KBM-7 (cell line): ENCODE data around the gene CCL5.

Source experiments
- DNase-seq: peaks from one replicate; pipeline ENCODE4 v3.0.0-alpha.2; 2015
- in situ Hi-C: fragments of 300-500 bp; cut with MboI; formaldehyde crosslinking; loops from 2 replicates; pipeline ENCODE4 v1.14.3; 2020; ENCODE audit warnings: low sequenced_read_pairs, low pct_unique_long_range_greater_than_20kb, mixed read lengths

Gene CCL5

DNA sequence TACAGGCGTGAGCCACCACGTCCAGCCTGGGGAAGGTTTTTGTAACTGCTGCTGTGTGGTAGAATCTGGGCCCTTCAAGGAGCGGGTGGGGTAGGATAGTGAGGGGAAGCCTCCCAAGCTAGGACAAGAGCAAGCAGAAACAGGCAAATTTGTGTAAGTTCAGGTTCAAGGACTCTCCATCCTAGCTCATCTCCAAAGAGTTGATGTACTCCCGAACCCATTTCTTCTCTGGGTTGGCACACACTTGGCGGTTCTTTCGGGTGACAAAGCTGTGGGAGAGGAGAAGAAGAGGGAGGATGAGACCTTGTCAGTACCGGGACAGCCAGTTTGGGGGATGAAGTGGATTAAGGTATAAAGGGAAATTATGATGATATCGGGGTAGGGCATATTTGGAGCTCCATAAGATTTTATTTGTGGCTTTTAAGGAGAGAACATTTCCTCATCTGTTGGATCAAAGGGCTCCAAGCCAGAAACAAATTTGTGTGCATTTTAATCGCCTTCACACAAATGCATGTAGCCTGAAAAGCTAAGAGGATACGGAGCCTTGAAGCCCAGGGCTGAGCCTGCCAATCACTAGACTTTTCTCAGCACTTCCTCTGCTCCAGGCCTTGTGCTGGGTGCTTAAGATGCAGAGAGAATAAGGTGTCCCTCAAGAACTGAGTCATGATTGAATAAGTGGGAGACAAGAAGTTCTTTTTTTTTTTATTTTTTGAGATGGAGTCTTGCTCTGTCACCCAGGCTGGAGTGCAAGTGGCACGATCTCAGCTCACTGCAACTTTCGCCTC lies 7.8 kb downstream of the CCL5 start:
- in situ Hi-C loops, result no loop called here
- DNase-seq, result no peak

DNA sequence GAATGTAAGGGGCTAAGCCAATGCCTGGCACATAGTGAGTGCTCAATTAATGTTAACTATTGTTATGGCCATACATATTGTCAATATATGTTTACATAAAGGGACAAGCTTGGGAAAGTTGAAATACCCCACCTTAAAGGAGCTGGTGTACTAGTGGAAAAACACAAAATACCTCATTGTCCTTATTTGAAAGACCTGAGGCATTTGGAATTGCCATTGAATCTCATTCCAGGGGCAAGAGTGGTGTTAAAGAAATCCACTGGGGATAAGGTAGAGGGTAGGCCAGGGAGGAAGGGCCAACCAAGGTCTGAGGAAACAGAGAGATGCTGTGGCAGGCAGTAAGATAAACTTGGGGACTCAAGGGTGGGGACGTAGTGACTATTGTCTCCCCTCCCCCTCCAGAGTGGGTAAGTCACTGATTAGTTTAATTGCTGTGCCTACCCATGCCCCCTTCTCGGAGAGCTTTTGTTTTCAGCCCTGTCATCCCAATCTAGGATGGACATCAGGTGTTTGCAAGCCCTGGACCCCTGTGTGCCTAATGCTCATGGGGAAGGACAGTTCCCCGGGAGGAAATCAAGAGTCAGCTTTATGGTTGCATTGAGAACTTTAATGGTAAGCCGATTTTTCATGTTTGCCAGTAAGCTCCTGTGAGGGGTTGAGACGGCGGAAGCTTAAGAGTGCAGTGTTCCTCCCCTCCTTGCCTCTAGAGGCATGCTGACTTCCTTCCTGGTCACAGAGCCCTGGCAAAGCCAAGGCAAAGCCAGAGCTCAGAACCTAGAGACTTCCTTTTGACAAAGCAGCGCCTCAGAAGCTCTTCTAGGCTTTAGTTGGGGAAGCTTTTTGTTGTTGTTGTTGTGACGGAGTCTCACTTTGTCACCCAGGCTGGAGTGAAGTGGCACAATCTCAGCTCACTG lies 9.0 kb downstream of the CCL5 start:
- DNase-seq, result peak; percentile 66
- in situ Hi-C loops, result no loop called here

DNA sequence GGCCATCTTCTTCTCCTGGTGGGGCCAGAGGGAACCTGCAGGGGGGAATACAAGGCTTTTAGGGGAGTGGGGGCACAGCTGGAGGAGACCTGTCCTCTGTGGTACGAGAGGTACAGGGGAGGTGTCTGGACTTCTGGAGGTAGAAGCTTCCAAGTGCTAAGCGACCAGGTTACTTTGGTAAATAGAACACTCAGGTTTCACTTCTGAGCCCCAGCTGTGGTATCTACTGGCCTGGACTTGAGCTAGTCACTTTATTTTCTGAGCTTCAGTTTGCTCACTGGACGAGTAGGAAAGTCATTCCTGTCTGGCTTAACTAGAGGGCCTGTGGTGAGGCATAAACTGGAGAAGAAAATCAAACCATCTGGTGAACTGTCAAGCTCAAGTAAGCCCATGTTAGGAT lies 11.4 kb downstream of the CCL5 start, which contains the start of gene HEATR9:
Gene HEATR9, minus strand, starts transcription at position 155 of the 400 bp plus-strand sequence. Its CDS starts 149 bp downstream, at position 6.
- in situ Hi-C loops, result no loop called here
- DNase-seq, result no peak

DNA sequence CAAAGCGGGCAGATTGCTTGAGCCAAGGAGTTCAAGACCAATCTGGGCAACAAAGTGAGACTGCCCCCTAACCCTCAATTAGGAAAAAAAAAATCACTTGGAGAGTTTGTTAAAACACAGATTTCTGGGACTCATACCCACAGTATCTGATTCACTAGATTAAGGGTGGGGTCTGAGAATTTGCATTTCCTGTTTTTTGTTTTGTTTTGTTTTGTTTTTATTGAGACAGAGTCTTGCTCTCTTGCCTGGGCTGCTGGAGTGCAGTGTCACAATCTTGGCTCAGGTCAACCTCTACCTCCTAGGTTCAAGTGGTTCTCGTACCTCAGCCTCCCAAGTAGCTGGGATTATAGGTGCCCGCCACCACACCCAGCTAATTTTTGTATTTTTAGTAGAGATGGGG lies 12.6 kb downstream of the CCL5 start:
- in situ Hi-C loops, result no loop called here
- DNase-seq, result no peak

DNA sequence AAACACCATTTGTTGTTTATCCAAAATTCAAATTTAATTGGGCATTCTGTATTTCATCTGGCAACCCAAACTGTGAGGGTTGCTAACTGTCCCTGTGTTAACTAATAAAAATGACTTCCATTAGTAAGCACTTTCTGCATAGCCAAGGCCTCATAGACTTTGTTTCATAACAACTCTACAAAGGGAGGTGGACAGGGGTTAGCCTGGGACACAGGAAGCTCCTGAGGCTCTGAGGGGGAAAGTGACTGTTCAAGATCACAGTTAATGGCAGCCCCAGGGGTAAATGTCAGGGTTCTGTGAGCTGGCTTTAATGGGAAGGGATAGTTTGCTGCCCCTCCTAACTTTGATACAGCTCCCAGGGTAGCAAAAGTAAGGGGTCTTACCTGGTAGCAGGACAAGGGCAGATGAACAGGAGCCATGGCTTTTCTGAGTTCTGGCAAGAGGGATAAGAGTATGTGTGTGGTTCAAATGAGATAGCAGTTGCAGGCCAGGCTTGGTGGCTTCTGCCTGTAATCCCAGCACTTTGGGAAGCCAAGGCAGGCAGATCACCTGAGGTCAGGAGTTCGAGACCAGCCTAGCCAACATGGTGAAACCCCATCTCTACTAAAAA lies 13.7 kb downstream of the CCL5 start:
- in situ Hi-C loops, result no loop called here
- no peak for DNase-seq

DNA sequence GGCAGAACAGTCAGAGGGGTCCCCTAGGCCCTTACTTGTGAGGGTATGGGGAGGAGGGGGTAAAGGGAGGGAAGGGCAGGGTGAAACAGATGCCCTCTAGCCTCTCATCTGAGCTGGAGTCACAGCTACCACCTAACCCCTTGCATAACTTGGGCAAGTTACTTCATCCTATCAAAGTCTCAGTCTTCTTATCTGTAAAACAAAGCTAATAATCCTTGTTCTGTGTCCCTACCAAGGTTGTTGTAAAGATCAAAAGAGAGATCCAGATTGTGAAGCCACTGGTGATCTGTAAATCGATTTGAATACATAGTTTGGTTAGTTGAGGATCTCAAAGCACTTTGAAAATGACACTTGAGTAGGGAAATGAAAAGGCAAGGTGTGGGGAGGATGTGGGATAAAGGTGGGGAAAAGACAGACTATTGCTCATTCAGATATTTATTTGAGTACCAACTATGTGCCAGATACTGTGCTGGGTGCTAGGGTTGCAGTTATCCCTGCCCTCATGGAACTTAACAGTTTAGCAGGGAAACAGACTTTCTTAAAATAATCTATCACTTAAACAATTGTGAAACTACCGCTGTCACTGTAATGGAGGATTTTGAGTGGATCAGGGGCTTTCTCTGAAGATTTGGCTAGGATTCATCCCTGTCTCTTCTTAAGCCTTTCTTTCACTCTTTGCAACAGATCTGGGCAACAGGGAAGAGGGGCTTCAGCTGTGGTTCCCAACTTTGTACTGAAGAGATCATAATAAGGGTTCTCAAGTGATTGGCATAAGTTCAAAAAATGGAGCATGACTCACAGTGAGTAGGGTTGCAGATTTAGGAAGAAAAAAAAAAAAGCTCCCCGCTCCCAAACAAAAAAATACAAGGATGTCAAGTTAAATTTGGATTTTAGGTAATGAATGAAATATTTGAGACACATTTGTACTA lies 14.5 kb downstream of the CCL5 start:
- in situ Hi-C loops, result no loop called here
- no peak for DNase-seq

DNA sequence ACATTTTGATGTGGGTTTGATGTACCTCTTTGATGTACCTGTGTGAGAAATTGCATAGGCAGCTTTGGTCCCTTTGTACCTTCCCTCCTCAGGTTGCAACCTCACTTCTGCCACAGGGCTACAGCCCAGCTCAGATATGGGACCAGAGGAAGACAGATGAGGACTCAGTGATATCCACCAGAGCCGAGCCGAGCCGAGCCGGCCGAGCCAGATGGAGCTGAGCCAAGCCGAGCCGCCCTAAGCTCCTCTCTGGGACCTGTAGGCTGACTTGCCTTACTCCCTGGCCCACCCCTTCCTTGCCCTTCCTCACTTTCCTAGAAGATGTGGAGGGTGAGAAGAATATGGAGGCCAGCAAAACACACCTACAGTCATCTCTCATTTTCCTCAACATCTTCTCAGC lies 15.3 kb downstream of the CCL5 start:
- DNase-seq, result no peak
- in situ Hi-C loops, result no loop called here

DNA sequence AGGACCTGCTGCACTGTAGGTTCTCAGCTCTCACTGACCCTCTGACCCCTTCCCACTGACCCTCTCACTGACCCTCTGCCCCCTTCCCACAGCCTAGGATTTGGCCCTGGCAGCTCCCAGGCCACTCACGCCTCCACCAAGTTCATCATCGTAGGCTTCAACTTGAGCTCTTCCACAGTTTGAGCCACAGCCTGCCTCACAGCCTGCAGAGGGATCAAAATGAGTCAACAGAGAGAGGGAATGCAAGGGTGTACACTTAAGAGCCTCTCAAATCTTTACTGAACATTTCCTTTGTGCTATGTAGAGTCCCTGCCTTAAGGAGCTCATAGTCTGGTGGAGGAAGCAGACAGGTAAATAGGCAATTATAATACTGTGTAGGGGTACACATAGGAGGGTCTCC lies 23.6 kb downstream of the CCL5 start:
- no peak for DNase-seq
- in situ Hi-C loops, result no loop called here

DNA sequence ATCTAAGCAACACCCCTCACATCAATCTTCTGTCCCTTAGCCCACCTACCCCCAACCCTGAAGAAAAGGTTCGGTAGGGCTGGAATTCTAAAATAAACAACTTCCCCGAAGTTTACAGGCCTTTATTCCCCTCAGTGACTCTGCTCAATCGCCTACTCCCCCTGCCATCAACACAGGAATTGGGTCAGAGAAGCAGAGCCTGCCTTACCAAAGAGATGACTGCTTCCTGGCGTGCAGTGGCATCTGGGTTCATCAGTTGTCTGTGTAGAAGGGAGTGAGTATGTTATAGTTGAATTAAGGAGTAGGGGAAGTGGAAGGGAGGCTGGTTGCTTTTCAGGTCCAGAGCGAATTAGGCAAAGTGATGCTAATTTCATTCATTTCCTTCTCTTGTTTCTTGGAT lies 24.2 kb downstream of the CCL5 start:
- in situ Hi-C loops, result no loop called here
- no peak for DNase-seq

DNA sequence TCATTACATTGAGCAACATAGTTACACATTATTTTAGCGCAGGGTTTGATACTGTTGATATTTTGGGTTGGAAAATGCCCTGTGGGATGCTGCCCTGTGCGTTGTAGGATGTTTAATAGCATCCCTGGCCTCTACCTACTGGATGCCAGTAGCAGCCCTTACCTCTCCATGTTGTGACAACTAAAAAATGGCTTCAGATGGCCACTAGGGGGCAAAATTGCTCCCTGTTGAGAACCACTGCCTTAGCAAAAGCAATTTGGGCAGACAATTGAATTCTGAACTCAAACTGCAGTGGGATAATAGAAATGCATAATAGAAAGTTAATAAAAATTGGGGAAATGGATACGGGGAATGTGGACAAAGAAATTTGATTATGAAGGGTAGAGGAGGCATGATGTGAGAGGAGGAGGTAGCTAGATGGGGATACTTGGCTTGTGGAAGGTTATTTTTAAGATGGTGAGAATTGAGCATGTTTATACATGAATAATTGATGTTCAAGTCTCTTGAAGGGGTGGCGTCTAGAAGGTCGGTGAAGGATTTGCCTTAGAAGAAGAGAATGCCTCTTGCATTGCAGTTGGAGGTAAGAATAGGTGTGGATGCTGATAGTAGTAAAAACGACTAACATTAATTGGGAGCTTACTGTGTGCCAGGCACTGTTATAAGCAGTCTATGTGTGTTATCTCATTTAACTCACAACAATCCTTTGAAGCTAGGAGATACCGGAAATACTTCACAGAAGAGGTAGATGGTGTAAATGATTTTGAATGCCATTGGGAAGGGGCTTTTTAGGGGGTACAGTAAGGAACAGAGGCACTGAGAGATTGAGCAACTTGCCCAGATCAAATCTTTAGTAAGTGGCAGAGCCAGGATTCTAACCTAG lies 30.5 kb downstream of the CCL5 start:
- DNase-seq, result peak; percentile 75
- in situ Hi-C loops, result no loop called here

DNA sequence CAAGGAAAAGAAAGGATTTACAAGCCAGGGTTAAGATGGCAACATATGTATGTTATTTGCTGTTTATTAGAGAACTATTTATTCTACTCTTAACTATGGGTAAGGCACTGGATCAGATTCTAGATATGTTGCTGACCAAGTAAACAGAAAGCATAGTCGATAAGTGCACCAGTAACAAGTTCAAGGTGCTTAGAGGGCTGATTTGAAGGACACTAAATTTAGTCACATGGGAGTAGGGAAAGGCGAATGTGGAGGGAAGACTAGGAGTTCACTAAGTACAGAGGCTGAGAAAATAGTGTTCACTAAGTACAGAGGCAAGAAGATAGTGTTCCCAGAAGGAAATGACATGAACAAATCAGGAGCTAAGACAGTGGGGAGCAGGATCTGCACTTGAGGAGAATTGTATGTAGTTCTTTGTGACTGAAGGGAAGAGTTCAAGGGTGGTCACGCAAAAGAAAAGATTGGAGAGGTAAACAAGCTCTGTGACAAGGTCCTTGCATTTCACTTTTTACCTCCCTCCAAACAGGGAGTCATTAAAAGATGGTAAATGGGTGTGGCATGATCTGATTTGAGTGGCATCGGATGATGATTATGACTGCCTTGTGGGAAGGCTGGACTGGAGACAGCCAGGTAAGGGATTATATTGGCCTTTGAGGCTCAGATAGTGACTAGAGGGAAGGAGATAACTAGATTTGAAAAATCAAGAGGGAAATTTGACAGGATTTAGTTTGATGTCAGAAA lies 32.4 kb downstream of the CCL5 start:
- no peak for DNase-seq
- in situ Hi-C loops, result no loop called here

DNA sequence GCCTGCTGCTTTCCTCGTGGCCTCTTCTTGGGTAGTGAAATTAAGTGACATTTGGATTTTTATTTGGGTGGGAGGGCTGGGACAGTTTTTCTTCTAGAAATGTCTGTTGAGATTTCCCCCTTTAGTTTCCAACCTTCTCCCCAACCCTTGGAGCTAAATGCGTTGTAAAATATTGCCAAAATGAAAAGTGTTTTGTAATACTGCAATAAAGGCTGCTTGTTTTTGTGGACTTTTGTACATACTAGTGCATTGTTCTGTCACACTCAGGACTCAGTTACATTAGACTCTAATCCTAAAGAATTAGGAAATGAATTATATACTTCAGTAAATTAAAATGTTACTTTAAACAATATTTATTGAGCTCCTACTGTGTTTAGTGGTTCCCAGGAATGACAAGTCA lies 33.2 kb downstream of the CCL5 start:
- no peak for DNase-seq
- in situ Hi-C loops, result no loop called here

DNA sequence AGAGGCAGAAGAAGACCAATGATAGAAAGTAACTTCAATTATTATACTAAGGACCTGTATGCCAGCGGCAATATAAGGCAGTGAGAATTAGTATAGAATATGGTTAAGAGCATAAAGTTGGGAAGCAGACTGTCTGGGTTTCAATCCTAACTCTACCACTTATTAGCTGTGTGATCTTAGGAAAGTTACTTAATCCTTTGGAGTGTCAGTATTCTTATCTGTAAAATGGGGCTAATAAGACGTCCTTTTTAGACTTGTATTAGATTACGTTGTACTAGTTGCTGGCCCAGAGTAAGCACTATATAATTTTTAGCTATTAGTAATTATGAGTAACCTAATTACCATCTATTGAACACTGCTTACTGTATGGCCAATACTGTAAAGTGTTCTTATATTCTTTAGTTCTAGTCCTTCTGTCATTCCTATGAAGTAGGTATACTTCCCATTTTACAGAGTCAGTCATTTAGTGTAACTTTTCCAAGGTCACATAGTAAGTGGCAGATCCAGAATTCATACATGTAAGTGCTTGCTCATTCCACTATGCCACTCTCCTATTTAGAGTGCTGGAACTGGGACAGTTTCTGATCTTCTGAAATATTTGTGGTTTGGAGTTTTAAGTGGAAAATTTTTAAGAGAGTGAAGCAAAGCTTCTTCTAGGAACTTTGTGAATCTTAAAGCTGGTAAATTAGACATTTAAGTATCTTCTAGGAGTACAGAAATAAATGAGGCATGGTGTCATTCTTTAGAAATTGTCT lies 33.9 kb downstream of the CCL5 start:
- in situ Hi-C loops, result no loop called here
- no peak for DNase-seq

DNA sequence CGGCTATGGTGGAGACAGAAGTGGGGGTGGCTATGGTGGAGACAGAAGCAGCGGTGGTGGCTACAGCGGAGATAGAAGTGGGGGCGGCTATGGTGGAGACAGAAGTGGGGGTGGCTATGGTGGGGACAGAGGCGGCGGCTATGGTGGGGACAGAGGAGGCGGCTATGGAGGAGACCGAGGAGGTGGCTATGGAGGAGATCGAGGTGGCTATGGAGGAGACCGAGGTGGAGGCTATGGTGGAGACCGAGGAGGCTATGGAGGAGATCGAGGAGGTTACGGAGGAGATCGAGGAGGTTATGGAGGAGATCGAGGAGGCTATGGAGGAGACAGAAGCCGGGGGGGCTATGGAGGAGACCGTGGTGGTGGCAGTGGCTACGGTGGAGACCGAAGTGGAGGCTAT lies 35.6 kb downstream of the CCL5 start:
- no peak for DNase-seq
- in situ Hi-C loops, result no loop called here

DNA sequence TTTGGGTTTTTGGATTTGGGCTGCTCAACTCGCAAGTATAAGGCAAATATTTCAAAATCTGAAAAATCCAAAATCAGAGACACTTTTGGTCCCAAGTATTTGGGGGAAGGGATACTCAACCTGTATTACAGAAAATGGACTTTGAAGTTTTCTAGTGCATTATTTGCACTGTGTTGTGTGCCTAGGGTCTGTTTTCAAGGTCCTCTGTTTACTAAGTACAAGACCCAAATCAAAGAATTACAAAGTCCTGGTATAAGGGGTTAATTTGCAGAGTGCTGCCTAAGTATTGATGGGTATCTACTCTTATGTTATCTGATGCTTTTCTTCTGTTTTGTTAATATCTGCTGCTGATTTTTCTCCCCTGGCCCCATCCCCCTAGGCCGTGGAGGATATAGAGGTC lies 36.5 kb downstream of the CCL5 start:
- in situ Hi-C loops, result no loop called here

DNA sequence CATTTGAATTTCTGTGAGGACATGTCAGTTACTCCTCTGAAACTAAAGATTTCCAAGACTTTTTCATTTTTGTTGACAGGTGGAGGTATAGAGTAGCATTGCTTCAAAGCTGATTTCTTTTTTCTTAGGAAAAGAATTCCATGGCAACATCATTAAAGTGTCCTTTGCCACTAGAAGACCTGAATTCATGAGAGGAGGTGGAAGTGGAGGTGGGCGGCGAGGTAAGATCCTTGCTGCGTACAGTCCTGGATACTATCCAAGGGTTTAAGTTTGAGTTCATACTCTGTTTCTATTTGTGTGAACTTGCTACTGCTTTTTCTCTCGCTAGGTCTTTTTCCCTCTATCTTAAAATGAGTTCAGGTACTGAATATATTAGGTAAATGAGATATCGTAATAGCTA lies 37.9 kb downstream of the CCL5 start:
- DNase-seq, result no peak
- in situ Hi-C loops, result no loop called here

More for the DNA sequence above, 36.5 kb downstream of the CCL5 start:
- no peak for DNase-seq

DNA sequence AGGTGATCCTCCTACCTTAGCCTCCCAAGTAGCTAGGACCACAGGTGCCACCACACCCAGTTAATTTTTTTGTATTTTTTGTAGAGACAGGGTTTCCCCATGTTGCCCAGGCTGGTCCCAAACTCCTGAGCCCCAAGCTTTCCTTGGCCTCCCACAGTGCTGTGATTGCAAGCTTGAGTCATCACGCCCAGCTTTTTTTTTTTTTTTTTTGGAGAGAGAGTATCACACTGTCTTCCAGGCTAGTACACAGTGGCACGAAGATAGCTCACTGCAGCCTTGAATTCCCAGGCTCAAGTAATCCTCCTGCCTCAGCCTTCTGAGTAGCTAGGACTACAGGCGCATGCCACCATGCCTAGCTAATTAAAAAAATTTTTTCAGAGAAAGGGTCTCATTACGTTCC lies 38.7 kb downstream of the CCL5 start:
- DNase-seq, result no peak
- in situ Hi-C loops, result no loop called here
